ENCODE results near the gene BIVM. TPM values are rescaled to one million over a fixed set of nuclear protein-coding genes. Genes with fewer than 3 reads are reported as not detected.

Gene BIVM
- total and polyA plus RNA-seq, 4 donors = 7.4 to 17.8 (median 11.3) TPM

GRCh38 chr13:102830646-102831045, 31.7 kb downstream of the BIVM start:
- TF ChIP-seq FOXA1 (IDR thresholded peaks at IDR 0.05) (peak; percentile 39), RAD21 (IDR thresholded peaks at IDR 0.05) (peak; percentile 31 to 48), NR2F2 (IDR thresholded peaks at IDR 0.05) (no peak), GABPA (IDR thresholded peaks at IDR 0.05 in 1 of 2, conservative IDR thresholded peaks at IDR 0.05 in 1 of 2) (peak in 1 of 2 donors; percentile 63), HNF4A (conservative IDR thresholded peaks at IDR 0.05) (peak; percentile 90 to 92), RXRA (IDR thresholded peaks at IDR 0.05) (peak; percentile 48 to 49), SP1 (IDR thresholded peaks at IDR 0.05) (peak; percentile 68), YY1 (IDR thresholded peaks at IDR 0.05) (no peak), ZBTB33 (IDR thresholded peaks at IDR 0.05) (no peak), FOXA2 (IDR thresholded peaks at IDR 0.05) (peak; percentile 54), HNF4G (IDR thresholded peaks at IDR 0.05) (peak; percentile 85), JUND (IDR thresholded peaks at IDR 0.05) (peak in 1 of 2 donors; percentile 40)
- TF ChIP-seq, protein P1, sequence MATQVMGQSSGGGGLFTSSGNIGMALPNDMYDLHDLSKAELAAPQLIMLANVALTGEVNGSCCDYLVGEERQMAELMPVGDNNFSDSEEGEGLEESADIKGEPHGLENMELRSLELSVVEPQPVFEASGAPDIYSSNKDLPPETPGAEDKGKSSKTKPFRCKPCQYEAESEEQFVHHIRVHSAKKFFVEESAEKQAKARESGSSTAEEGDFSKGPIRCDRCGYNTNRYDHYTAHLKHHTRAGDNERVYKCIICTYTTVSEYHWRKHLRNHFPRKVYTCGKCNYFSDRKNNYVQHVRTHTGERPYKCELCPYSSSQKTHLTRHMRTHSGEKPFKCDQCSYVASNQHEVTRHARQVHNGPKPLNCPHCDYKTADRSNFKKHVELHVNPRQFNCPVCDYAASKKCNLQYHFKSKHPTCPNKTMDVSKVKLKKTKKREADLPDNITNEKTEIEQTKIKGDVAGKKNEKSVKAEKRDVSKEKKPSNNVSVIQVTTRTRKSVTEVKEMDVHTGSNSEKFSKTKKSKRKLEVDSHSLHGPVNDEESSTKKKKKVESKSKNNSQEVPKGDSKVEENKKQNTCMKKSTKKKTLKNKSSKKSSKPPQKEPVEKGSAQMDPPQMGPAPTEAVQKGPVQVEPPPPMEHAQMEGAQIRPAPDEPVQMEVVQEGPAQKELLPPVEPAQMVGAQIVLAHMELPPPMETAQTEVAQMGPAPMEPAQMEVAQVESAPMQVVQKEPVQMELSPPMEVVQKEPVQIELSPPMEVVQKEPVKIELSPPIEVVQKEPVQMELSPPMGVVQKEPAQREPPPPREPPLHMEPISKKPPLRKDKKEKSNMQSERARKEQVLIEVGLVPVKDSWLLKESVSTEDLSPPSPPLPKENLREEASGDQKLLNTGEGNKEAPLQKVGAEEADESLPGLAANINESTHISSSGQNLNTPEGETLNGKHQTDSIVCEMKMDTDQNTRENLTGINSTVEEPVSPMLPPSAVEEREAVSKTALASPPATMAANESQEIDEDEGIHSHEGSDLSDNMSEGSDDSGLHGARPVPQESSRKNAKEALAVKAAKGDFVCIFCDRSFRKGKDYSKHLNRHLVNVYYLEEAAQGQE (IDR thresholded peaks at IDR 0.05) = no peak
- Histone ChIP-seq H3K27ac (ENCODE audit: low read depth in 1 of 2, low read length in 2 of 2) (peak overlapping the region; percentile 16 to 62), H3K9ac (ENCODE audit: low read depth in 1 of 2, low read length in 2 of 2) (peak overlapping the region in 1 of 2 donors; percentile 41), H3K4me1 (ENCODE audit: control insufficient read depth in 4 of 4, insufficient read depth in 4 of 4, low read length in 3 of 4) (peaks cover 0 to 15% (median 12%) of the 10 kb centered on the region in 4 donors), H3K9me3 (ENCODE audit: control insufficient read depth in 4 of 4, low read length in 3 of 4) (no peaks in the 10 kb centered on the region), H3K27me3 (ENCODE audit: control insufficient read depth in 4 of 4, insufficient read depth in 4 of 4, low read length in 3 of 4) (no peaks in the 10 kb centered on the region), H3K36me3 (ENCODE audit: control insufficient read depth in 4 of 4, insufficient read depth in 3 of 4, low read depth in 1 of 4, low read length in 3 of 4) (peaks cover 3 to 20% (median 13%) of the 10 kb centered on the region in 4 donors), H3K4me3 (ENCODE audit: low read depth in 1 of 3, low read length in 3 of 3) (no peak overlapping the region)
- WGBS = 8% methylated on average over 4 of the region's 4 CpGs
- peak; percentile 38 for DNase-seq (ENCODE audit: low spot score)

- TF ChIP-seq JUND (IDR thresholded peaks at IDR 0.05) = no peak
- no peak for TF ChIP-seq FOXA2 (IDR thresholded peaks at IDR 0.05)
- TF ChIP-seq GABPA (IDR thresholded peaks at IDR 0.05 in 1 of 2, conservative IDR thresholded peaks at IDR 0.05 in 1 of 2) = no peak
- TF ChIP-seq RXRA (IDR thresholded peaks at IDR 0.05) = no peak
- no peak for TF ChIP-seq SP1 (IDR thresholded peaks at IDR 0.05)
- no peak for TF ChIP-seq YY1 (IDR thresholded peaks at IDR 0.05)
- TF ChIP-seq, protein P1 (IDR thresholded peaks at IDR 0.05) = no peak
- no peak for DNase-seq (ENCODE audit: low spot score)
- WGBS = 92% methylated on average over 4 of the region's 4 CpGs
These were observed 37.6 kb downstream of the BIVM start for GRCh38 chr13:102836471-102836870.

More at GRCh38 chr13:102836471-102836870, 37.6 kb downstream of the BIVM start:
- peaks cover 3 to 17% (median 4%) of the 10 kb centered on the region in 4 donors for H3K36me3 ChIP-seq (ENCODE audit: control insufficient read depth in 4 of 4, insufficient read depth in 3 of 4, low read depth in 1 of 4, low read length in 3 of 4)
- H3K4me3 ChIP-seq (ENCODE audit: low read depth in 1 of 3, low read length in 3 of 3) = no peak overlapping the region
- H3K9ac ChIP-seq (ENCODE audit: low read depth in 1 of 2, low read length in 2 of 2) = no peak overlapping the region
- no peaks in the 10 kb centered on the region for H3K27me3 ChIP-seq (ENCODE audit: control insufficient read depth in 4 of 4, insufficient read depth in 4 of 4, low read length in 3 of 4)
- no peak overlapping the region for H3K27ac ChIP-seq (ENCODE audit: low read depth in 1 of 2, low read length in 2 of 2)
- no peaks in the 10 kb centered on the region for H3K9me3 ChIP-seq (ENCODE audit: control insufficient read depth in 4 of 4, low read length in 3 of 4)
- peaks cover 0 to 6% (median under 1%) of the 10 kb centered on the region in 4 donors for H3K4me1 ChIP-seq (ENCODE audit: control insufficient read depth in 4 of 4, insufficient read depth in 4 of 4, low read length in 3 of 4)
